Neural progenitor cell (in vitro differentiated cells): Measurements from ENCODE around the gene RNU1-1.
"Not testable (repeated sequence)": the region's sequence is repeated elsewhere in the genome, so short reads cannot be mapped to it uniquely, and the experiment has no call there.

Experiments
- CTCF ChIP-seq: fragments of 200-600 bp; sonication (generic); IDR thresholded peaks from 2 replicates; pipeline ENCODE4 v1.5.1; 2017; ENCODE audit warnings: antibody characterized with exemption, mild to moderate bottlenecking
- EZH2 ChIP-seq: fragments of 200-600 bp; sonication (generic); IDR thresholded peaks from 2 replicates; pipeline ENCODE4 v1.6.1; 2017; ENCODE audit warnings: antibody characterized with exemption, mild to moderate bottlenecking, moderate library complexity

- TF ChIP-seq CTCF, EZH2: not testable (repeated sequence)
Observed at GRCh38 chr1:16518913-16519254, 4.8 kb upstream of the RNU1-1 start.
